Mesendoderm (in vitro differentiated cells): Measurements from ENCODE around the gene CASP10.

Experiments
- DNase-seq: peaks from one replicate; pipeline ENCODE4 v3.0.0; 2013
- H2AK5ac ChIP-seq: 2 replicates; pipeline ENCODE4 v1.6.1; 2013; ENCODE audit warnings: low read length, inconsistent platforms
- H2BK120ac ChIP-seq: 2 replicates; pipeline ENCODE4 v1.6.1; 2013; ENCODE audit warnings: low read depth, mild to moderate bottlenecking, low read length, moderate library complexity, mixed read lengths
- H2BK15ac ChIP-seq: replicated peaks from 2 replicates; pipeline ENCODE4 v1.6.1; 2013; ENCODE audit warnings: low read depth, mild to moderate bottlenecking, moderate library complexity
- H2BK5ac ChIP-seq: 2 replicates; pipeline ENCODE4 v1.6.1; 2013; ENCODE audit warnings: low read length, inconsistent platforms
- H3K18ac ChIP-seq: 2 replicates; pipeline ENCODE4 v1.6.1; 2013; ENCODE audit warnings: mild to moderate bottlenecking, low read length, mixed read lengths
- H3K23ac ChIP-seq: one replicate; pipeline ENCODE4 v1.6.1; 2013; ENCODE audit warnings: low read length
- H3K27ac ChIP-seq: 2 replicates; pipeline ENCODE4 v1.5.1; 2013; ENCODE audit warnings: low read depth, mild to moderate bottlenecking, inconsistent platforms, low read length, moderate library complexity
- H3K27me3 ChIP-seq: 2 replicates; pipeline ENCODE4 v1.6.1; 2013; ENCODE audit warnings: low read length, control low read depth, mild to moderate bottlenecking, inconsistent platforms; ENCODE audit not compliant: insufficient read depth, poor library complexity
- H3K36me3 ChIP-seq: 2 replicates; pipeline ENCODE4 v1.6.1; 2013; ENCODE audit warnings: low read length, inconsistent platforms; ENCODE audit not compliant: control insufficient read depth, insufficient read depth
- H3K4ac ChIP-seq: one replicate; pipeline ENCODE4 v1.6.1; 2013; ENCODE audit warnings: low read depth, mild to moderate bottlenecking, low read length, moderate library complexity
- H3K4me1 ChIP-seq: 2 replicates; pipeline ENCODE4 v1.6.1; 2013; ENCODE audit warnings: low read depth, low read length, inconsistent platforms; ENCODE audit not compliant: control insufficient read depth
- H3K4me2 ChIP-seq: 2 replicates; pipeline ENCODE4 v1.6.1; 2013; ENCODE audit warnings: low read length
- H3K4me3 ChIP-seq: 2 replicates; pipeline ENCODE4 v1.5.1; 2013; ENCODE audit warnings: mild to moderate bottlenecking, low read length
- H3K56ac ChIP-seq: one replicate; pipeline ENCODE4 v1.6.1; 2013; ENCODE audit warnings: low read length
- H3K79me1 ChIP-seq: 2 replicates; pipeline ENCODE4 v1.6.1; 2013; ENCODE audit warnings: low read length, inconsistent platforms
- H3K79me2 ChIP-seq: 2 replicates; pipeline ENCODE4 v1.6.1; 2013; ENCODE audit warnings: mild to moderate bottlenecking, low read length; ENCODE audit not compliant: control insufficient read depth, insufficient read depth
- H3K9ac ChIP-seq: 2 replicates; pipeline ENCODE4 v1.6.1; 2013; ENCODE audit warnings: low read length, inconsistent platforms
- H4K5ac ChIP-seq: one replicate; pipeline ENCODE4 v1.6.1; 2013; ENCODE audit warnings: low read length
- H4K8ac ChIP-seq: one replicate; pipeline ENCODE4 v1.6.1; 2013; ENCODE audit warnings: low read depth, mild to moderate bottlenecking, control low read depth, low read length, moderate library complexity
- WGBS: extraction: QIAGEN DNeasy Blood & Tissue Kit; methylation state at CpG from one replicate; pipeline ENCODE4 v1.1.7; 2013; ENCODE audit warnings: low lambda C conversion rate, missing lambda C conversion rate; ENCODE audit not compliant: insufficient coverage; ENCODE audit errors: extremely low coverage; 5-methylcytosine and 5-hydroxymethylcytosine counted together

CASP10 gene

GRCh38 chr2:201154615-201155399, 28.1 kb upstream of the CASP10 start:
- Histone ChIP-seq H2BK5ac (no peak overlapping the region), H3K4me2 (no peak overlapping the region)
- no CpG with 5 or more reads among the region's 9 CpGs for WGBS

GRCh38 chr2:201156036-201156435, 26.9 kb upstream of the CASP10 start:
- Histone ChIP-seq H3K27ac (no peak overlapping the region), H3K4ac (no peak overlapping the region), H3K36me3 (no peaks in the 10 kb centered on the region), H3K23ac (no peak overlapping the region), H3K79me1 (no peaks in the 10 kb centered on the region), H3K9ac (no peak overlapping the region), H3K4me2 (no peak overlapping the region), H2BK15ac (no peak overlapping the region), H4K5ac (no peak overlapping the region), H3K4me3 (no peak overlapping the region), H4K8ac (no peak overlapping the region), H3K79me2 (no peaks in the 10 kb centered on the region), H2AK5ac (no peak overlapping the region), H3K18ac (no peak overlapping the region), H3K56ac (no peak overlapping the region), H2BK120ac (no peak overlapping the region), H3K27me3 (no peaks in the 10 kb centered on the region), H3K4me1 (peaks cover 4% of the 10 kb centered on the region), H2BK5ac (no peak overlapping the region)
- no CpG with 5 or more reads among the region's 6 CpGs for WGBS
- DNase-seq: no peak

More at GRCh38 chr2:201154615-201155399, 28.1 kb upstream of the CASP10 start:
- H3K36me3 ChIP-seq: no peaks in the 10 kb centered on the region
- no peaks in the 10 kb centered on the region for H3K27me3 ChIP-seq
- no peak overlapping the region for H2BK120ac ChIP-seq
- no peak overlapping the region for H2BK15ac ChIP-seq
- H2AK5ac ChIP-seq: no peak overlapping the region
- H3K4me3 ChIP-seq: no peak overlapping the region
- no peak overlapping the region for H3K27ac ChIP-seq
- H3K56ac ChIP-seq: no peak overlapping the region
- DNase-seq: no peak
- no peak overlapping the region for H4K8ac ChIP-seq
- no peaks in the 10 kb centered on the region for H3K79me1 ChIP-seq
- H3K79me2 ChIP-seq: no peaks in the 10 kb centered on the region
- no peak overlapping the region for H3K4ac ChIP-seq
- no peak overlapping the region for H3K18ac ChIP-seq
- no peak overlapping the region for H3K23ac ChIP-seq
- H3K9ac ChIP-seq: no peak overlapping the region
- H3K4me1 ChIP-seq: peaks cover 4% of the 10 kb centered on the region
- H4K5ac ChIP-seq: no peak overlapping the region

- H3K27ac ChIP-seq: no peak overlapping the region
- no peaks in the 10 kb centered on the region for H3K36me3 ChIP-seq
- DNase-seq: no peak
- no peak overlapping the region for H4K8ac ChIP-seq
- H2AK5ac ChIP-seq: no peak overlapping the region
- H3K79me1 ChIP-seq: no peaks in the 10 kb centered on the region
- H2BK15ac ChIP-seq: no peak overlapping the region
- H4K5ac ChIP-seq: no peak overlapping the region
- H3K4me2 ChIP-seq: no peak overlapping the region
- no peak overlapping the region for H2BK120ac ChIP-seq
- no peak overlapping the region for H3K9ac ChIP-seq
- no peaks in the 10 kb centered on the region for H3K79me2 ChIP-seq
- no peak overlapping the region for H3K56ac ChIP-seq
- H3K4me3 ChIP-seq: no peak overlapping the region
- H3K18ac ChIP-seq: no peak overlapping the region
- H2BK5ac ChIP-seq: no peak overlapping the region
- WGBS: no CpG with 5 or more reads among the region's 1 CpG
- H3K27me3 ChIP-seq: no peaks in the 10 kb centered on the region
- H3K4me1 ChIP-seq: peaks cover 4% of the 10 kb centered on the region
- H3K4ac ChIP-seq: no peak overlapping the region
- no peak overlapping the region for H3K23ac ChIP-seq
Observed at GRCh38 chr2:201156640-201157039, 26.3 kb upstream of the CASP10 start.

GRCh38 chr2:201157694-201158093, 25.2 kb upstream of the CASP10 start:
- whole genome bisulfite sequencing: no CpG with 5 or more reads among the region's 4 CpGs
- H3K4me2 ChIP-seq: no peak overlapping the region
- no peak overlapping the region for H2AK5ac ChIP-seq
- DNase-seq: no peak
- peak overlapping the region; percentile 77 for H3K56ac ChIP-seq
- H3K36me3 ChIP-seq: no peaks in the 10 kb centered on the region
- peak overlapping the region; percentile 46 for H3K27ac ChIP-seq
- H3K79me2 ChIP-seq: no peaks in the 10 kb centered on the region
- peak overlapping the region; percentile 47 for H3K9ac ChIP-seq
- no peak overlapping the region for H4K8ac ChIP-seq
- H3K18ac ChIP-seq: peak overlapping the region; percentile 46
- peak overlapping the region; percentile 3 for H2BK15ac ChIP-seq
- peak overlapping the region; percentile 7 for H4K5ac ChIP-seq
- no peak overlapping the region for H3K4me3 ChIP-seq
- H3K4ac ChIP-seq: peak overlapping the region; percentile 43
- H3K79me1 ChIP-seq: no peaks in the 10 kb centered on the region
- H2BK5ac ChIP-seq: peak overlapping the region; percentile 18
- peaks cover 4% of the 10 kb centered on the region for H3K4me1 ChIP-seq
- H3K27me3 ChIP-seq: no peaks in the 10 kb centered on the region
- no peak overlapping the region for H2BK120ac ChIP-seq
- no peak overlapping the region for H3K23ac ChIP-seq

GRCh38 chr2:201158111-201158929, 24.6 kb upstream of the CASP10 start:
- Histone ChIP-seq H3K79me1 (no peaks in the 10 kb centered on the region), H3K4me3 (no peak overlapping the region), H3K4ac (peak overlapping the region; percentile 71), H3K56ac (peak overlapping the region; percentile 77), H3K9ac (peak overlapping the region; percentile 47), H2BK120ac (no peak overlapping the region), H3K23ac (no peak overlapping the region), H3K27ac (peak overlapping the region; percentile 46), H2BK15ac (peak overlapping the region; percentile 3), H2AK5ac (no peak overlapping the region), H3K4me2 (no peak overlapping the region), H2BK5ac (peak overlapping the region; percentile 18), H3K79me2 (no peaks in the 10 kb centered on the region), H3K18ac (peak overlapping the region; percentile 71), H4K5ac (peak overlapping the region; percentile 7), H3K27me3 (no peaks in the 10 kb centered on the region), H4K8ac (no peak overlapping the region), H3K4me1 (peaks cover 4% of the 10 kb centered on the region), H3K36me3 (no peaks in the 10 kb centered on the region)
- DNase-seq: peak; percentile 94
- WGBS: no CpG with 5 or more reads among the region's 5 CpGs
